ENCODE results near the gene ABHD8.

- TF ChIP-seq CTCF (conservative IDR thresholded peaks at IDR 0.05 in 1 of 2, IDR thresholded peaks at IDR 0.05 in 1 of 2; ENCODE audit: low read depth in 1 of 2, low read length in 2 of 2), result no peak
- no peak for TF ChIP-seq EZH2 (IDR thresholded peaks at IDR 0.05; ENCODE audit: low read length, missing control alignments)
Observed at GRCh38 chr19:17266026-17266425, 37.2 kb downstream of the ABHD8 start.
